GM11168 (cell line): ENCODE data around the gene GTPBP8.

ENCODE experiments used
- in situ Hi-C: fragments of 300-500 bp; cut with MboI; formaldehyde crosslinking; loops from one replicate; pipeline ENCODE4 v1.12.0; 2022; ENCODE audit warnings: low sequenced_read_pairs; ENCODE audit not compliant: unreplicated experiment

GTPBP8 gene

GRCh38 chr3:113051302-113051711, 60.5 kb downstream of the GTPBP8 start:
- in situ Hi-C loops: no loop called here
